RPMI8226 (cell line): Measurements from ENCODE around the gene CEP164.
"Not testable (repeated sequence)": the region's sequence is repeated elsewhere in the genome, so short reads cannot be mapped to it uniquely, and the experiment has no call there.

Experiments
- DNase-seq: peaks from one replicate; pipeline ENCODE4 v3.0.0-alpha.2; 2015

CEP164 gene

DNA sequence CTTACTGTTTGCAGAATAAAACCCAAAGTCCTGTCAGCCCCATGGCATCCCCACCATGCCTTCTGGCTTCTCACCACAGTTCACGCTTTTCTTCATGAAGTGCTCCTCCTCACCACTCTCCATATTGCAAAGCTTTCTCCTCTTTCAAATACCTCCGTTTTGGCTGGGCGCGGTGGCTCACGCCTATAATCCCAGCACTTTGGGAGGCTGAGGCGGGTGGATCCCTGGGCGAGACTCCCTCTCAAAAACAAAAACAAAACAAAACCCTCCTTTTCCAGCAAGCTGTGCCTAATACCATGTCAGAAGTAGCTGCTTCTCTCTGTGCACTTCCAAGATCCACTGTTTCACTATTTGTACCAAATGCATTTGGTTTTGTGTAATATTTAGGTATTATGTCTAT, 18.3 kb upstream of the CEP164 start:
- no peak for DNase-seq

DNA sequence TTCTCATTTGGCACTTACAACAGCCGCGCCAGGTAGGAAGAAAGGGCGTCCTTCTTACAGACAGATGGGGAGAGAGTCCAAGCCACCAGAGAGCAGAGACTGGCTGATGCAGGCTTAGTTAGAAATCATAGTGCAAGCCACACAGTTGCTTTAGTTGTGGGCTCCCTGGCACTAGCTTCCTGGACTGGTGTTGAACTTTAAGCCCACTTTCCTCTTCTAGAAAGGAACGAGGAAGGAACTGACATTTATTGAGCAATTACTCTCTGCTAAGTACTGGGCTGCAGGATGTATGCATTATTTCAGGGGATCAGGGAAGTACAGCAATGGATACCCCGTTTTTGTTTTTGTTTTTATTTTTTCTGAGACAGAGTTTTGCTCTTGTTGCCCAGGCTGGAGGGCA, 14.6 kb upstream of the CEP164 start:
- no peak for DNase-seq

DNA sequence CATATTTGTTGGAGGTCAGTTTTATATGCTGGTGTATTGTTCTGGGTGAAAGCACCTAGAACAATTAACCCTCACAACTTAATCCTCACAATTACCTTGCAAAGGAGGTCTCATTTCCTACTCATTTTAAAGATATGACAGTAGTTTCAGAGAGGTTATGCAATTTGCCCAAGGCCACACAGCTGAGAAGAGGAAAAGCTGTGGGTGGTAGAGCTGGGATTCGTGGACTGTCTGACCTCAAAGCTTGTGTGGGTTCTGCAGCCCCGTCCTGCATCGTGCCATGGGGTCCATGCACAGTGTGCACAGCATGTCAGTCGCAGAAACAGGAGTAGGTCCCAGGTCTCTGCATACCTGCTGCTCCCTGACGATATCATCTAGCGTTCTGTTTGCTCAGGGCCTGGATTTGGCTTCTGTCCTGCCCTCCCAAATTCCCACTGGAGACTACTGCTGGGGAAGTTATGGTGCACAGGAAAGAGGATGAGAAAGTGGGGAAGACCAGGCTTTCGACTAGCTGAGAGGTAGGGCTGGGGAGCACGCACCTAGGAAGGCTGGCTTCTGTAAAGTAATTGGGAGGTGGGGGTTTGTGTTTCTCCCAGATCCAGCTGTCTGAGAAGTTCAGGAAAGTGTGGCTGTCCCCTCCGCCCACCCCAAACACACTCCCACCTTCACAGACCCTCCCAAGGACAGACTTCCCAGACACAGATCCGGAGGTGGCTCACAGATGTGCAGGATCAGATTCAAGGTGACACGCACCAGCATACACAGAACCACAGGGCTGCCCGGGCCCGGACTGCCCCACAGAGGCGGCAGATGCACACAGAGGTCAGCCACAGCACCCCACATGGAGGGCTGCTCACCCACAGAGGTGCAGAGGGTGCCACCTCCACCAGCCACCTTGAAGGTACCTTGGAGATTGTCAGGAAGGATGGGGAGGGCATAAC, 13.6 kb upstream of the CEP164 start:
- DNase-seq = no peak

DNA sequence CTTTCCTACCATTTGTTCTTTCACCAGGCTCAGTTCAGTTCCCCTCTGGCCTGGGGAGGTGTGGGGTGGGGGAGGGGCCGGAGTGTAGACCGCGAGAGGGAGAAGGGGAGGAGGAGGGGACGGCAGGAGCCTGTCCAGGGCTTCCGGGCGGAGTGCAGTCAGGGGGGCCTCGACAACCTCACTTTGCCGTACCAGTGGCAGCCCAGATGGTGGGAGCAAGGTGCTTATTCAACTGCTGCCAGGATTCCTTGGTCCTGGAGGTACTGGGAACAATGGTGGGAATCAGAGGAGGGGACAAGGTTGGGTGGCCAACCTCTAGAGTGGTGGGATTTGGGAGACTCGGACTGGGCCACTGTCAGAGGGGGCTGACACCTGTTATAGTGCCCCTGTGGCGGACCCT, 12.8 kb upstream of the CEP164 start:
- no peak for DNase-seq

GRCh38 chr11:117315285-117316196, 12.1 kb upstream of the CEP164 start:
- no peak for DNase-seq

- no peak for DNase-seq
These were observed 11.3 kb upstream of the CEP164 start, which contains the start of gene BACE1 for GRCh38 chr11:117316197-117316961. Gene BACE1, minus strand, starts transcription at chr11:117316256. Its CDS starts 461 bp downstream, at chr11:117315795.

DNA sequence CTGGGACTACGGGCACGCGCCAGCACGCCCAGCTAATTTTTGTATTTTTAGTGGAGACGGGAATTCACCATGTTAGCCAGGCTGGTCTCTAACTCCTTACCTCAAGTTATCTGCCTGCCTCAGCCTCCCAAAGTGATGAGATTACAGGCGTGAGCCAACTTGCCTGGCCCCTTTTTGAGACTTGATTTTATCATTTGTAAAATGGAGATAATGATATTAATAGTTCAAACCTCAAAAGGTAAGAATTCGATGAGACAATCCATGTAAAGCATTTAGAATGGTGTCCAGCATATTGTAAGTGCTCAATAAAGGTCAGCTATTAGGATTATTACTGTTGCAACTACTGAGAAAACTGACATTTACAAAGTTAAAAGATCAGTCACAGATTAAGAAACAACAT, 8.9 kb upstream of the CEP164 start:
- DNase-seq = no peak

DNA sequence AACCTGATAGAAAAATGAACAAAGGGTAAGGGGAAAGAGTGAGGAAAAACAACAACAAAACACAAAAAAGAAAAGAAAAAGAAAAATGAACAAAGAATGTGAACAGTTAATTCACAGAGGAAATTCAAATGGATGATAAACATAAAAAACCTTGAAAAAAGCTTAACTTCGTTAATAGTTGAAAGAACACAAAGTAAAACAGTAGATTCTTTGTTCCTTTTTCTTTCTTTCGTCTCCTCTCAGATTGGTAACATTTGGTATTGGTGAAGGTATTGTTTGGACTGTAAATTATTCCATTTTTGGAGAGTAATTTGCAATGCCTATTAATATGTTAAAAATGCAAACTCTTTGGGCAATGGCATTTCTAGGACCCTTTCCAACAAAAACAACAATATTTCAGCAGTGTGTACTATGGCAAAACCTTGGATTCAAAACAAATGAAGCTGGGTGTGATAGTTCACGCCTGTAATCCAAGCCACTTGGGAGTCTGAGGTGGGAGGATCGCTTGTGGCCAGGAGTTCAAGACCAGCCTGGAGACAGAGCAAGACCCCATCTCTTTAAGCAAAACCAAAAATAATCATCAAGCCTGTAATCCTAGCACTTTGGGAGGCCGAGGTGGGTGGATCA, 8.3 kb upstream of the CEP164 start:
- DNase-seq = no peak

DNA sequence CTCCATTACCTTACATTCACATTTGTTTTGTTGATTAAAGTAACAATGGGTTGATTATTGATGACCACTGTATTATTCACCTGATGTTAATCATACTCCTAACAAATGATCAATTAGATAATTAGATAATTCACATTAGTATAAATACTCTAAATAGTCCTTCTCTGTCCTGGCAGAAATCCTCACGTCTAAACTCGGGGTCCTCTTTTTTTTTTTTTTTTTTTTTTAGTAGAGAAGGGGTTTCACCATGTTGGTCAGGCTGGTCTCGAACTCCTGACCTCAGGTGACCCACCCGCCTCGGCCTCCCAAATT, 443 bp upstream of the CEP164 start:
- not testable (repeated sequence) for DNase-seq

DNA sequence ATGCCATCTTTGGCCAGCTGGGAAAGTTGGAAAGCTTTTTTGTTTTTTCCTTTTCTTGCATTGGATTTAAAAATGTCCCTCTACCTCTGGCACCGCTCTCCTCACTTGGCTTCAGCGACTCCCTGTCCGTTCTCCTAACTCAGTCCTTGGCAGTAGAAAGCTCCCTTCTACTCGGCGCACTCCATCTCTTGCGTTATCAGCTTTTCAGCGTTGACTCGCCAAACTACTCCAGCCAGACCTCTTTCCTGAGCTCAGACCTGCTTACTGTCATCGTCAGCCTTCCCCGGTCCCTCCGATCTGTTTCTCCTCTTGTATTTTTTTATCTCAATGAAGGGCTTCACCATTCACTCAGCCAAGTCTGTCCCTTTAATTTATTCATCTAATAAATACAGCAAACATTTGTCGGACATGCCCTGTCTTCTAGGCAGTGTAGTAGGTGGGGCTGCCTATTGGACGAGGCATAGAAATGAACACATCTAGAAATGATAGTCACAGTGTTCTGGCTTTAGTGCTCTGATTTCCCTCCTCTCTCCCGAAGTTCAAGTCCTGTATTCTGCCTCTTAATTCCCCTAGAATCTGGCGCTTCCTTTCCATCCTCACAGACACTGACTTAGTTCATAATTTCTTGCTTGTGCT, 839 bp downstream of the CEP164 start:
- peak; percentile 49 for DNase-seq

DNA sequence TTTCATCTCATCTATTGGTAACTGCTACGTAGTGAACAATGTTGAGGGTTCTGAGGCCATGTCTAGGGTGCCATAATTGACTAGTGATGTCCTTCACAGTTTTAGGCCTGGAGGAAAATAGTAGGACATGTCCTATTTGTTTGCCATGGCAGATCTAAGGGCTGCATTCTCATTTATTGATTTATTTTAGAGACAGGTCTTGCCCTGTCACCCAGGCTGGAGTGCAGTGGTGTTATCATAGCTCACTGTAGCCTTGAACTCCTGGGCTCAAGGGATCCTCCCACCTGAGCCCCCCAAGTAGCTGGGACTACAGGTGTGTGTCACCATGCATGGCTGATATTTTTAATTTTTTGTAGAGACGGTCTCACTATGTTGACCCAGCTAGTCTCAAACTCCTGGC, 5.2 kb downstream of the CEP164 start:
- DNase-seq = no peak

DNA sequence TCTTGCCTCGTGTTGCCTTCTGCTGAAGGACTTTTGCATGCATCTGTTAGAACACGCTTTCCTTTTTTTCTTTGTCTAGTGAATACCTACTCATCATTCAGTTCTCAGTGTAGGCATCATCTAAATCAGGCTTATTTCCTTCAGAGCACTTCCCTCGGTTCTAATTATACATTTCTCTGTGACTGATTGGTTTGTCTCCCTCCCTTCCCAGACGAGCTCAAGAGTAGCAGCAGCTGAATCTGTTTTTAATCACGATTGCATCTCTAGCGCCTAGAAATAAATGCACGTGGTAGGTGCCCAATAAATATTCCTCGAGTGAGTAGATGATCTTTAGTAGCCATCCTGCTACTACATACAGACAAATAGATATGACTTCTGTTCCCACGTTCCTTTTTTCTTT, 6.3 kb downstream of the CEP164 start:
- DNase-seq = no peak

DNA sequence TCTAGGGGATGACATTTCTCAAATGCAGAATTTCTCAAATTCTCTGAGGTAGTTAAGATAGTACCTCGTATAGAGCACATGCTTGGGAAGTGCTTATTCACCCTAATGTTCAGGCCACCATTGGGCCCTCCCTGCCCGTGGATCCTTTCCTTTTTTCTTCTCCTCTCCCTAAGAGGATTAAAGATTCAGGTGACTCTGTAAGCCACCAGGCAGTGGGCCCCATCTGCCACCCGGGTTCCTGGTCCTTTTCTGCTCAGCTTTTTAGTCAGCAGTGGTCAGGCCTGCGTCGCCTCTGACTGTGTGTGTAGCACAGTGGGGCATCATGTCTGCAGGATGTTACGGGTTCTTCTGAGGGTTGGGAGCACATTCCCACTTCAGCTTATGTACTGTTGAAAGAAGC, 7.2 kb downstream of the CEP164 start:
- no peak for DNase-seq

DNA sequence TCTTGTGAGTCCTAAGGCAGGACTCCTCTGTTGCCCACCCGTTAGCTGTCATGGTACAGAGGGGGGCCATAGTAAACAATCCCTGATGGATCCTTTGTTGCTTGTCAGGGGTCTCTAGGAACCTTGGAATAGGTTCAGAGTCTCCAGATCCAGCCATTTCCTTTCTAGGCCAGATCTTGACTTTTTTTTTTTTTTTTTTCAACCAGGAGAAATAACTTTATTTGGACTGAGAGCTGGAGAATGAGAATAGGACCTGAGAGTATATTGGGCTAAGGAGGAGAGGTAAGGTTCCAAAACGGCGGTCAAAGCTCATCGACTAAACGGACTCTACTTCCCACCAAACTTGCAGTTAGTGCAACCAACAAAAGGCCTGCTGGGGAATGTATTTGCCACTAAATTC, 7.7 kb downstream of the CEP164 start:
- DNase-seq = no peak

DNA sequence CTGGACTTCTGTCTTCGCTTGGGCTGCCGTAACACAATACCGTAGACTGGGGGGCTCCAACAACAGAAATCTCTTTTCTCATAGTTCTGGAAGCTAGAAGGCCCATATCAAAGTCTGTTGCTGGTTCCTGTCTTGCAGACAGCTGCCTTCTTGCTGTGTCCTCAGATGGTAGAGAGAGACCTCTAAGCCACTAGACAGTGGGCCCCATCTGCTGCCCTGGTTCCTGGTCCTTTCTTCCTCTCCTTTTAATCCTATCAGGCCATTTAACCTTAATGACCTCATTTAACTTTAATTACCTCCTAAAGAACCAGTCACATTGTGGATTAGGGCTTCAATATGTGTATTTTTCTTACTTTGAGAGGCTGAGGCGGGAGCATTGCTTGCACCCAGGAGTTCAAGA, 9.4 kb downstream of the CEP164 start:
- DNase-seq = no peak

GRCh38 chr11:117345039-117345438, 17.4 kb downstream of the CEP164 start:
- DNase-seq = no peak

DNA sequence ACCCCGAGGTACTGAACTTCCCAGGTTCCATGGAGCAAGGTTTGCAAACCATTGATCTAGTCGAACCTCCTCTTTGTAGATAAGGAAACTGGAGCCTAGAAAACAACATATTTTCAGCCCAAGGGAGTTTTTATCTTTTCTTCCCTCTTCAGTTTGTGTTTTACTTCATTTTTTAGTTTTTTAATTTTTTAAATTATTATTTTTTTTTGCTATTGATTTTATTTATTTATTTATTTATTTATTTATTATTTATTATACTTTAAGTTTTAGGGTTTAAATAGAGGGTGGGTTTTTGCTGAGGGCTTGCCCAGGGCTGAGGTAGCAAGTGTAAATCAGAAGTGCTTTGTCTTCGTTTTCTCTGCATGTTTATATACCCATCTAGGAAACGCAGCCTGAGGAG, 26.9 kb downstream of the CEP164 start:
- DNase-seq = no peak

GRCh38 chr11:117356126-117356890, 28.7 kb downstream of the CEP164 start:
- DNase-seq = no peak

DNA sequence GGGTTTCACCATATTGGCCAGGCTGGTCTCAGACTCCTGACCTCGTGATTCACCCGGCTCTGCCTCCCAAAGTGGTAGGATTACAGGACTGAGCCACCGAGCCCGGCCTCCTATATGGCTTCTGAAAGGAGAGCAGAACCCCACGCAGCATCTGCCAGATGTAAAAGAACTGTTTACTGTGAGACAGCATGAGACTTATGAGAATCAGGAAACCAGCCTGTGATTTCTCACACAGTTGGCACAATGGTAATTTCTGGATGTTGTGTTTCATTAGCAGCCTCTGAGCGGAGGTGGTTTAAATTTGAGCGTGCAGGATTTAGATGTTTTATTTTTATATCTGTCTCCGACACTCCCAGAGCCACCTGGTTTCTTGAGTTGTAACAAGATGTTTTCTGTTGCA, 33.8 kb downstream of the CEP164 start:
- DNase-seq = no peak

DNA sequence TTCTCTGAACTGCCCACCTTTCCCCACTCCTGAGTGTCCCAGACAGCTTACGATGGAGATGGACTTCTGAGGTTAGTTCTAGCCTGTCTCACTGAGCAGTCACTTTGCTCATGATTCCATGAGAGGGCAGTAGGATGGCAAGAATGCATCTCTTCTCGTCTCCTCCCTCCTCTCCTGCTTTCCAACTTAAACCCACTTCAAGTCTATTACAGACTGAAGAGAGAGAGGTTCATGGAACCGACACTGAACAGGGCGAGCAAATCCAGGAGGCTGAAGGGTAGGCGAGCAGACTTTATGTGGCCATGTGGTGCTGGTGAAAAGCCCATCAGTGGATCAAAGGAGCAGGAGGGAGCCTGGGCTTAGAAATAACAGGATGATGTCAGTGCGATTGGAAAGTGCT, 38.6 kb downstream of the CEP164 start:
- DNase-seq = no peak

DNA sequence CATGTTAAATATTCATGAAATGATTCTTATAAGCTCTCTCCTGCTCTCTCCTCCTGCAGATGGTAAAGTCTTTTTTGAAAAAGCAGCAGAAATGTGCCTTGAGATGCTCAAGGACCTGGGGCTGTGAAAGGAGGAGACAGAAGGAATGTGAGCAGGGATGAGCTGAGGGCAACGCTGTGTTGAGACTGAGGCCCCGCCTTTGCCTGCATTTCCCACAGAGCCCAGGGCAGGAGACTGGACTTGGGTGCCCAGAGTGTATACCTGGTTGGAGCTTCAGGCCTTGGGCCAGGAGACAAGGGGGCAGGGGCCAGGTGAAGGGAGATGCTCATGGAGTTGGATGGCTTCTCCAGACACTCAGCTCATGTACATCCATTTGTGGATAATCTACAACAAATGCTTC, 39.2 kb downstream of the CEP164 start:
- DNase-seq = no peak
